Stimulated activated CD8-positive, alpha-beta memory T cell treated with anti-CD3 and anti-CD28 coated beads, Interleukin-12 subunit alpha, Interleukin-12 subunit beta, amount 100 ng/mL, for 4 hours (primary cell): ENCODE measurements around the gene LPCAT3.

Experiments
- DNase-seq: peaks from one replicate; pipeline ENCODE4 v3.0.0-alpha.2; 2020; ENCODE audit warnings: low read depth

Gene LPCAT3

DNA sequence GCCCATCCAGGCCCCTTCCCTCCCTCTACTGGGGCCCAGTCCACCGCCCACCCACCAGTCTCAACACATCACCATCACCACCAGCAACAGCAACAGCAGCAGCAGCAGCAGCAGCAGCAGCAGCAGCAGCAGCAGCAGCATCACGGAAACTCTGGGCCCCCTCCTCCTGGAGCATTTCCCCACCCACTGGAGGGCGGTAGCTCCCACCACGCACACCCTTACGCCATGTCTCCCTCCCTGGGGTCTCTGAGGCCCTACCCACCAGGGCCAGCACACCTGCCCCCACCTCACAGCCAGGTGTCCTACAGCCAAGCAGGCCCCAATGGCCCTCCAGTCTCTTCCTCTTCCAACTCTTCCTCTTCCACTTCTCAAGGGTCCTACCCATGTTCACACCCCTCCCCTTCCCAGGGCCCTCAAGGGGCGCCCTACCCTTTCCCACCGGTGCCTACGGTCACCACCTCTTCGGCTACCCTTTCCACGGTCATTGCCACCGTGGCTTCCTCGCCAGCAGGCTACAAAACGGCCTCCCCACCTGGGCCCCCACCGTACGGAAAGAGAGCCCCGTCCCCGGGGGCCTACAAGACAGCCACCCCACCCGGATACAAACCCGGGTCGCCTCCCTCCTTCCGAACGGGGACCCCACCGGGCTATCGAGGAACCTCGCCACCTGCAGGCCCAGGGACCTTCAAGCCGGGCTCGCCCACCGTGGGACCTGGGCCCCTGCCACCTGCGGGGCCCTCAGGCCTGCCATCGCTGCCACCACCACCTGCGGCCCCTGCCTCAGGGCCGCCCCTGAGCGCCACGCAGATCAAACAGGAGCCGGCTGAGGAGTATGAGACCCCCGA lies 81.4 kb downstream of the LPCAT3 start:
- peak; percentile 45 for DNase-seq

- DNase-seq, result no peak
Observed at GRCh38 chr12:6936194-6936635, 82.1 kb downstream of the LPCAT3 start.

DNA sequence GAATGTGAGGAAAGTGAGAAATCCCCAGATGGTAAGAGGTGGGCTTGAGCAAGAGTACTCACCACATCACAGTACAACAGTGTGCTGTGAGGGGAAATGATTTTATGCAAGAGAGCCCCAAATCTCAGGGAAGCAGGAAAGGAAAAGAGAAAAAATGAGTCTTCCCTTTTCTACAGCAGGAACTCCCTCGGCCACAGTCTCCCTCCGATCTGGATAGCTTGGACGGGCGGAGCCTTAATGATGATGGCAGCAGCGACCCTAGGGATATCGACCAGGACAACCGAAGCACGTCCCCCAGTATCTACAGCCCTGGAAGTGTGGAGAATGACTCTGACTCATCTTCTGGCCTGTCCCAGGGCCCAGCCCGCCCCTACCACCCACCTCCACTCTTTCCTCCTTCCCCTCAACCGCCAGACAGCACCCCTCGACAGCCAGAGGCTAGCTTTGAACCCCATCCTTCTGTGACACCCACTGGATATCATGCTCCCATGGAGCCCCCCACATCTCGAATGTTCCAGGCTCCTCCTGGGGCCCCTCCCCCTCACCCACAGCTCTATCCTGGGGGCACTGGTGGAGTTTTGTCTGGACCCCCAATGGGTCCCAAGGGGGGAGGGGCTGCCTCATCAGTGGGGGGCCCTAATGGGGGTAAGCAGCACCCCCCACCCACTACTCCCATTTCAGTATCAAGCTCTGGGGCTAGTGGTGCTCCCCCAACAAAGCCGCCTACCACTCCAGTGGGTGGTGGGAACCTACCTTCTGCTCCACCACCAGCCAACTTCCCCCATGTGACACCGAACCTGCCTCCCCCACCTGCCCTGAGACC lies 82.7 kb downstream of the LPCAT3 start:
- no peak for DNase-seq

- DNase-seq, result no peak
Observed at GRCh38 chr12:6934110-6934509, 84.2 kb downstream of the LPCAT3 start.

DNA sequence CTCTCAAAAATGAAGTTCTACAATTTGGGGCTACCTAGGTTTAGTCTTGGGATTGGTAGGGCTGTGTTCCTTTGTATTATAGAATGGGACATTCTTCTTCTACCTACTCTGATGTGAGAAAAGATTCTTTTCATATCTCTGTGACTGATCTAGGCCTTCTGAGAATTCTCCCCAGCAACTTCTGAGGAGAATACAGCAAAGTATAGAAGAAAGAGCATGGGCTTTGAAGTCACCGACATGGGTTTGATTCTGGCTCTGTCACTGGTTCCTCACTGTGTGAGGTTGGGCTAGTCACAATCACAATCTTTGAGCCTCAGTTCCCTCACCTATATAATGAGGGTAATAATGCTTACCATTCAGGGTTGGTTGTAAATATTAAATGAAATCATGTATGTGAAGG lies 85.5 kb downstream of the LPCAT3 start:
- DNase-seq, result no peak

GRCh38 chr12:6929466-6930452 lies 88.5 kb downstream of the LPCAT3 start:
- DNase-seq, result no peak

DNA sequence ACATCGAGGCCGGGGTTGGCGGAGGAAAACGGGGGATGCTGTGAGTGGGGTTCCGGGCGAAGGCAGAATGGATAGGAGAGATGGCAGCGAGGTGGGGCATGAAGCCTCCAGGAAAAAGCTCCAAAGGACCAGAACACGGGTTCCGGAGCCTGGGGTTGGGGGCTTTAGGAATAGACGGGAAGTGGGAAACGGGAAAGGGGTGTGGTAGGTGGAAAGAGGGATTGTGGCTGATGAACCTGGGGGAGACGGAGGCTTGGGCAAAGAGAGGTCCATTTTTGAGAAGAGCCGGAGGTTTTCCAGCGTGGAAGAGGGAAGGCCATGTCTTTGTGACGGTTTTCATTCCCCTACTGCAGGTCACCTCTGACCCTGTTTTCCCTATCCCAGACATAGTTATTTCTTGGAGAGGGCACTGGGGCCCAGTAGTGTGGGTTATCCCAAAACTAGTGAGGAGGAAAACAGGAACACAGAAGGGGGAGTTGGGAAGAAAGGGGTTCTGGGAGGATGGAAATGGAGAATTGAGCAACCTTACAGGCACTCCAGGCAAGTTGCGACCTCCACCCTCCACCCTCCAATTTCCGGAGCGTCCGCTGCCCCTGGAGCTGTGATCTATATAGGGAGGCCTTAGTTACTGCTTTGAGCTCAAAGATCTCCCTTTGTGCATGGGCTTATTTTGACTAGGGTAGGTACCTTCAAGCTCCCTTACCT lies 89.4 kb downstream of the LPCAT3 start:
- no peak for DNase-seq

GRCh38 chr12:6928022-6928702 lies 90.1 kb downstream of the LPCAT3 start:
- DNase-seq, result no peak

DNA sequence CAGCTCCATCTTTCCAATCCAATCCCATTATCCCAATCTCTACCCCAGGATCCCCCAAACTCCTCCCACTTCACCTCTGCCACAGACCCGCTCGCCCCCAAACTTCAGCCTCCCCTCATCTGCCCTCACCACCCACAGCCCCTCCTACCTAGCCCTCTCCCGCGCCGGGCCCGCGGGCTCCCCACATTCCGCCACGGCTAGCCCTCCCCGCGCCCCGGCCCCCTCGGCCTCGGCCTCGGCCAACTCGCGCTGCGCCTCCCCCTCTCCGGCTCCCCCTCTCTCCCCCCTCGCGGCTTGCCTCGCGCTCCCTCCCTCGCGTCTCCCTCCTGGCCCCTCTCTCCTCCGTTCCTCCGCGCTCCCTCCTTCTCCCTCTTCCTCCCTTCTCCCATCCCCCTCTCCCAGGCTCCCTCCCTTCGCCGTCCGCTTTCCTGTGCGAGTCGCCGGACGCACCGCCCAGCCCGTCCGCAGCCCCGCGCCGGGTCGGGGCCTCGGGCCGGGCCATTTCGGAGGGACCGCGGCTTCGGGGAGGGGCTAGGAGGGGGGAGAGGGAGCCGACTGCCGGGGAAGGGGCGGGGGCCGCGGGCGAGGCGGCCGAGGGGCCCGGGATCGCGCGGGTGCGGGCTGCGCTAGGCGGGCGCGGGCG lies 90.8 kb downstream of the LPCAT3 start, which contains the start of gene ATN1:
TSS of gene ATN1 (plus strand) at position 581 of the 643 bp plus-strand sequence. CDS start 6,043 bp downstream, outside the sequence.
- DNase-seq, result peak; percentile 24
